GM19438 (cell line): ENCODE data around the gene CCM2.

Experiments
- ATAC-seq: cut with Tn5 transposase; IDR thresholded peaks from one replicate; pipeline ENCODE4 v1.9.1; 2021; ENCODE audit warnings: low read depth; ENCODE audit not compliant: unreplicated experiment

The CCM2 gene

GRCh38 chr7:44967571-44968446 lies 32.2 kb upstream of the CCM2 start:
- ATAC-seq = no peak

- no peak for ATAC-seq
These were observed 30.8 kb upstream of the CCM2 start for GRCh38 chr7:44969049-44969700.

GRCh38 chr7:44969701-44970522 lies 30.1 kb upstream of the CCM2 start:
- ATAC-seq = no peak

GRCh38 chr7:44970523-44971051 lies 29.4 kb upstream of the CCM2 start:
- ATAC-seq = no peak

- ATAC-seq = no peak
These were observed 28.7 kb upstream of the CCM2 start for GRCh38 chr7:44971188-44971901.

GRCh38 chr7:44971902-44972441 lies 28.0 kb upstream of the CCM2 start:
- ATAC-seq = no peak

GRCh38 chr7:44972562-44972961 lies 27.4 kb upstream of the CCM2 start:
- no peak for ATAC-seq

- no peak for ATAC-seq
These were observed 26.2 kb upstream of the CCM2 start for GRCh38 chr7:44973610-44974401.

- ATAC-seq = no peak
These were observed 25.5 kb upstream of the CCM2 start for GRCh38 chr7:44974549-44974948.

GRCh38 chr7:44975331-44976039 lies 24.5 kb upstream of the CCM2 start:
- ATAC-seq = no peak

- ATAC-seq = no peak
These were observed 23.8 kb upstream of the CCM2 start for GRCh38 chr7:44976040-44976745.

GRCh38 chr7:44976746-44977196 lies 23.2 kb upstream of the CCM2 start:
- ATAC-seq = no peak

GRCh38 chr7:44977304-44977958 lies 22.6 kb upstream of the CCM2 start:
- no peak for ATAC-seq

- no peak for ATAC-seq
These were observed 22.1 kb upstream of the CCM2 start for GRCh38 chr7:44977959-44978335.

- ATAC-seq = peak; percentile 60
These were observed 21.3 kb upstream of the CCM2 start, which contains the start of gene MYO1G for GRCh38 chr7:44978511-44979366. TSS of gene MYO1G (minus strand) at chr7:44979015. CDS start at chr7:44978961, 54 bp downstream.
